Right forelimb (tissue), 1 donor: ENCODE results near the gene ST7.

ENCODE experiments used
- DNase-seq: peaks from one replicate; pipeline ENCODE4 v3.0.0-alpha.2; 2018

Gene ST7

DNA sequence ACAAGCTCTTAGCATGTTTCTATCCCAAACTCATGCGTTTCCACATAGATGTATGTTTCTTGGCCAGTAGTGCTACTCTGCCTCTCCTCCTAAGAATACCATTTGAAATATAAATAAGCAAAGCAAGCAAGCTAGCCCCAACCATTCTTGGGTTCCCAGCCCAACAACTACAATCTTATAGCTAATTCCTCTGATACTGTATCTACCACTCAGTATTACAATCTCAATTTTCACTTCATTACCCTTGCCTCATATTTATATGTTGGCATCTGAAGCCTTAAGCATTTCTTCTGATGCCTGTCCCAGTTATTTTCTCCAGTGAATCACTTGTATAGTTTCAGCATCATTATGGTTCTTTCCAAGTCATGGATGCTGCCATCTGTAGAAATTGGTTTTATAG, 181.1 kb downstream of the ST7 start:
- DNase-seq = no peak

DNA sequence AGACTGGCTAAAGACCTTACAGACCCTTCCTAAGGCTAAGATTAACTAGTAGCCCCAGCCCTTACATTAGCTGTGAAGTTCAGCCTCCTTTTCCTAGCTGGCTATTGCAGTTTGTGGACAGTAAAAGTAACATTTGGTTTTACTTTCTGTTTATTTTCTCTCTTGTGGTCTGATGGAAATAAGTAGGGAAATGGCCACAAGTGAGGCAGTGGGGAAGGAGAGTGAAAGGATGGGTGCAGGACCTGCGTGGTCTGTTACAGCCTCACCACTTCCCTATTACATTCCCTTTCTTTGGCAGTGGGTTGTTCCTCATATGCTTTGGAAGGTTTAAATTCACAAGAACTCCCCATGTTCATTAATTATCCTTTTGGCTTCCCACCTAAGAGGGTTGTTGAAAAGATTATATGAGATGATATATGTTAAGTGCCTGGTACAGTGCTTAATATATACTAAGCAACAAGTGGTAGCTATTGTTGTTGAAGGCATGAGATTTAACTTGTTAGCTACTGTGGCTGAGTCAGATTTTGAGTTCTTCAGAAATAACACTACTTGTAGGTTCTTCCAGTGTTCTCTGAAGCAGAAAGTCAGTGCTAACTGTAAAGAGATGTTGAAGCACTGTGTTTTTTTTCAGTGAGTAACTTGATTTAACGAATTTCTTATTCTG, 181.7 kb downstream of the ST7 start:
- no peak for DNase-seq

- DNase-seq = no peak
Observed at GRCh38 chr7:117135553-117135891, 182.2 kb downstream of the ST7 start.

GRCh38 chr7:117137868-117138267, 184.6 kb downstream of the ST7 start:
- DNase-seq = no peak

DNA sequence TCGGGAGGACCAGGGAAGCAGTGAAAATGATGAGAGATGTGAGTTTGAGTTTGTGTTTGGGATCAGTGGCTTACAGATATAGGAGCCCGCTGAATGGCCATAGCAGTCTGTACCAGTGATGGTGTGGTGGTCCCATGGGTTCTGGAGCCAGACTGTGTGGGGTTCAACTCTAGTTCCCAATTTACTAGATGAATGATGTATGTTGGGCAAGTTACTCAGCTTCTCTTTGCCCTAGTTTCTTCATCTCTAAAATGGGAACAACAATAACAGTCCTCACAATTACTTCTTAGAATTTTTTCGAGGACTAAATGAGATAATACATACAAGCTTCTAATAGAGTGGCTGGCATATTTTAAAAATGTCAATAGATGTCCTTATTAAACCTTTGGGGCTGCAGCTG, 185.2 kb downstream of the ST7 start:
- no peak for DNase-seq

DNA sequence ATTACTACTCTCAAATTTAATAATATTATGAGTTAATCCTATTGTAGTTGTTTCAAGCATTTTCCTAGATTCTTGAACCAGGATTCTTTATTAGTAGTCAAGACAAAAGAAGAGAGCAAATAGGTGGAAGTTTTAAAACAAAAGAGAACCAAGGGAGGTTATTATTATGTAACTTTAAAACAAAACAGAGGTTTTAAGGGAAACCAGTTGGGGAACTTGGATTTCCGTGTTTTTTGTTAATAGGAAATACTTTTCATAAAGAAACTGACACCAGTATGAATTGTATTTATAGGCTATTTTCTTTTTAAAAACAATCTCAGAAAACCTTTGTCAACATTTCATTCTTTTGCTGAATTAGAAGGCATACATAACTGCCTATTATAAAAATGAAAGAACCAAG, 185.7 kb downstream of the ST7 start:
- DNase-seq = no peak

- DNase-seq = no peak
Observed at GRCh38 chr7:117139397-117139984, 186.2 kb downstream of the ST7 start.

DNA sequence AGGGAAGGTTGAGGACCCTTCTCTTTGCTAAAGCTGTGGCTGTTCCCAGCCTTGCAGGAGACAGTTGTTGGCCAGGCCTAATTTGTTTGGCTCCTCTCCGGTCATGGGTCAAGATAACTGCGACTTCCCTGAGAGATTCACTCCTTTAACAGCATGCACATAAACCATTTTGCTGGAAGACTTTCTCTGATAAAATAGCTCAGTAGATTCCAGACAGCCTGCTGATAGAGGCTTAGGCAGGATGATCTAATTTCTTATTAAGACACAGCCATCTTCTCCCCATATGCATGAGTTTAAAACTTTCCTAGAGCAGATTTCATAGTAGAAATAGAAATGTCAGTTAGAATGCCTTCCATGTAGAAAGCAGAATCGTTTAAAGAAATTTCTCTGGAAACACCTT, 187.6 kb downstream of the ST7 start:
- no peak for DNase-seq

DNA sequence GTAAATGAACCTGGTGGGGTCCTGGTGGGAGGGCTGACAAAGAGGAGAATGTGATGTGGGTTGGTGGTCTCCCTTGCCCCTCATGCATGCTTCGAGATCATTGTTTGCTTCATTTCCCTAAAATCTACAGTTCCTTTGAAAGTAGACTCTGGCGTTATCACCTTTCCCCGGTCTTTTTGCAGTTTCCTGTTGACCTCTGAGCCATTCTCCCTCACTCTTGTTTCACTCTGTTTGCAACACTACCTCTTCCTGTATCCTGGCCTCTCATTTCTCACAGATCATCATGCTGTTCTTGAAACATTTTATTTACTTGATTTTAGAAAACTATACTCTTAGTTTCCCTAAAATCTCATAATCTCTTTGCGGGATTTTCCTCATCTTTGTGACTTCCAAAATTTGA, 189.8 kb downstream of the ST7 start:
- no peak for DNase-seq

DNA sequence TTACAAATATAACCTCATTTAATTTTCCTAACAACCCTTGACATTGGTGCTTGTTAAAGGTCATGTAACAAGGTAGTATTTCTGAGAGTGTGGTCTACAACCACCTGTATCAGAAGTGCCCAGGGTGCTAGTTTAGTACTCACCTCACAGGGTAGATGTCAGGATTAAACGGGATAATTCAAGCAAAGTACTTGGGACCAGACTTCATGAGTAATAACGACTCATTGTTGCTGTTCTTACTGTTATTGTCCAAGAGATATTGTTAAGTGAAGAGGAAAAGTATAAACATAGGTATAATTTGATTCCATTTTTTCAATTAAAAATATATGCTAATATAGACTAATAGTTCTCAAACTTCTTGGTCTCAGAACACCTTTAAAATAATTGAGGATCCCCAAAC, 190.3 kb downstream of the ST7 start:
- DNase-seq = no peak

- no peak for DNase-seq
Observed at GRCh38 chr7:117145333-117145732, 192.0 kb downstream of the ST7 start.

GRCh38 chr7:117146059-117146458, 192.8 kb downstream of the ST7 start:
- no peak for DNase-seq

DNA sequence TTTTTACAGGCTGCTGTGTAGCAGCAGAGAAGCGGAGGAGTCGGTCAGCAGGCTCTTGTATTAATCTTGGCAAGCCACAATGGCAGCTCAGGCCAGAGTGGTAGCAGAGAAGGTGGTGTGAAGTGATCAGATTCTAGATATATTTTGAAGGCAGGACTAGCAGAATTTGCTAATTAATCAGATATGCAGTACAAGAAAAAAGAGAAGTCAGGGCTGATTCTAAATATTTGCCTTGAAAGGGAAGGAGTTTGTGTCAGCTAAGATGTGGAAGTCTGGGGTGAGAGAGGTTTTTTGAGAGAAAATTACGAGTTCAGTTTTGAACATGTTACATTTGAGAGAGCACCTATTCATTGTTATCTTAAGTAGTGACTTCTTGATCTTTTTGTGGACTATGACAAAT, 193.2 kb downstream of the ST7 start:
- no peak for DNase-seq

DNA sequence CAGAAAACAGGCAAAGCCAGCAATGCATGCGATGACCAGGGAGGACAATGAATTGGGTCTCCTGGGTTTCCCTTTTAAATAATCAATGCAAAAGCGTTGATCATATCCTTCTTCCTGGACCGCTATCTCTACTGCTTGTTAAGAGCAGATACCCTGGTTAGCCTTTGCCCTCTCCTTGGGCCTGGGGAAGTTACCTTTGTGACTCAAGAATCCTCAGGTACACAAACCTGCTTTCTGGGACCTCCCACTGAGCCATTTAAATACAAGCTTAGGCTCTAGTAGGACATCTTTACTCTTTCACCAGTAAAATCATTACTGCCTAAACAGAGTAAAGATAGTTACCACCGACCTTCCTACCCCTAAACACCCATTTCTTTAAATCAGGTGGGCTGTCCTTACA, 195.7 kb downstream of the ST7 start:
- DNase-seq = no peak

- DNase-seq = no peak
Observed at GRCh38 chr7:117149692-117150091, 196.4 kb downstream of the ST7 start.

GRCh38 chr7:117152213-117153007, 199.1 kb downstream of the ST7 start:
- DNase-seq = no peak

GRCh38 chr7:117153016-117153545, 199.8 kb downstream of the ST7 start:
- no peak for DNase-seq

- DNase-seq = no peak
Observed at GRCh38 chr7:117154721-117155120, 201.4 kb downstream of the ST7 start.

GRCh38 chr7:117155694-117156093, 202.4 kb downstream of the ST7 start:
- no peak for DNase-seq

GRCh38 chr7:117157241-117158209, 204.2 kb downstream of the ST7 start:
- DNase-seq = peak; percentile 54

GRCh38 chr7:117158941-117159697, 205.8 kb downstream of the ST7 start:
- DNase-seq = no peak

DNA sequence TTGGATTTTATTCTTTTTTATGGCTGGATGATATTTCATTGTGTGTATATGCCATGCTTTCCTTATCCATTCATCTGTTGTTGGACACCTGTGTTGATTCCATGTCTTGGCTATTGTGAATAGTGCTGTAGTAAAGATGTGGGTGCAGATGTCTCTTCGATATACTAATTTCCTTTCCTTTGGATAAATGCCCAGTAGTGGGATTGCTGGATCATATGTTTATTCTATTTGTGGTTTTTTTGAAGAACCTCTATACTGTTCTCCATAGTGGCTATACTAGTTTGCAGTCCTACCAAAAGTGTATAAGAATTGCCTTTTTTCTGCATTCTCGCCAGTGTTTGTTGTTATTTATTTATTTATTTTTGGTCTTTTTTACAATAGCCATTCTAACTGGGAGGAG, 209.8 kb downstream of the ST7 start:
- DNase-seq = no peak
